Ovary (tissue), 3 donors: Measurements from ENCODE around the gene LARP4B.

Source experiments
- CTCF ChIP-seq, 3 donors: fragments of 450-650 bp in 2 of 3; fragments of 200-600 bp in 1 of 3; IDR thresholded peaks; one replicate each; pipeline versions ENCODE4 v1.5.1 to v1.8.0; 2016 to 2022; ENCODE audit warnings: antibody characterized with exemption in 3 of 3, mild to moderate bottlenecking in 1 of 3
- POLR2A ChIP-seq: fragments of 450-650 bp; IDR thresholded peaks from one replicate; pipeline ENCODE4 v1.6.1; 2017; ENCODE audit warnings: antibody characterized with exemption, mild to moderate bottlenecking, moderate library complexity
- donor health status: DM: no; HTN: no; CAD: no.

GRCh38 chr10:971613-972012, 40.1 kb upstream of the LARP4B start:
- TF ChIP-seq CTCF (IDR thresholded peaks at IDR 0.05) (no peak), POLR2A (no peak)
